ENCODE results near the gene AMN. TPM values are rescaled to one million over a fixed set of nuclear protein-coding genes. Genes with fewer than 3 reads are reported as not detected.

Gene AMN
- total RNA-seq, 1 experiment from 2014 or later = 0.03 TPM

GRCh38 chr14:102943979-102944378 is 21.5 kb downstream of the AMN start:
- DNase-seq (ENCODE audit: low spot score) = no peak

GRCh38 chr14:102944448-102945330 is 22.2 kb downstream of the AMN start:
- no peak for DNase-seq (ENCODE audit: low spot score)

GRCh38 chr14:102945346-102946130 is 23.1 kb downstream of the AMN start:
- DNase-seq (ENCODE audit: low spot score) = no peak

GRCh38 chr14:102947321-102948103 is 25.0 kb downstream of the AMN start:
- no peak for DNase-seq (ENCODE audit: low spot score)

GRCh38 chr14:102948698-102949061 is 26.2 kb downstream of the AMN start:
- no peak for DNase-seq (ENCODE audit: low spot score)

- DNase-seq (ENCODE audit: low spot score) = no peak
Observed at GRCh38 chr14:102949062-102949800, 26.8 kb downstream of the AMN start.

- no peak for DNase-seq (ENCODE audit: low spot score)
Observed at GRCh38 chr14:102949801-102950451, 27.5 kb downstream of the AMN start.

GRCh38 chr14:102951034-102951433 is 28.6 kb downstream of the AMN start:
- DNase-seq (ENCODE audit: low spot score) = no peak

GRCh38 chr14:102951799-102952198 is 29.3 kb downstream of the AMN start:
- peak; percentile 55 for DNase-seq (ENCODE audit: low spot score)

- no peak for DNase-seq (ENCODE audit: low spot score)
Observed at GRCh38 chr14:102952276-102952675, 29.8 kb downstream of the AMN start.

GRCh38 chr14:102953100-102953499 is 30.6 kb downstream of the AMN start:
- no peak for DNase-seq (ENCODE audit: low spot score)

- no peak for DNase-seq (ENCODE audit: low spot score)
Observed at GRCh38 chr14:102954081-102954789, 31.8 kb downstream of the AMN start.

- DNase-seq (ENCODE audit: low spot score) = no peak
Observed at GRCh38 chr14:102955636-102956408, 33.4 kb downstream of the AMN start.

GRCh38 chr14:102957222-102957621 is 34.8 kb downstream of the AMN start:
- no peak for DNase-seq (ENCODE audit: low spot score)

GRCh38 chr14:102958461-102958860 is 36.0 kb downstream of the AMN start:
- no peak for DNase-seq (ENCODE audit: low spot score)

- no peak for DNase-seq (ENCODE audit: low spot score)
Observed at GRCh38 chr14:102962111-102962627, 39.7 kb downstream of the AMN start.

GRCh38 chr14:102964152-102964730 is 41.8 kb downstream of the AMN start:
- no peak for DNase-seq (ENCODE audit: low spot score)

- no peak for DNase-seq (ENCODE audit: low spot score)
Observed at GRCh38 chr14:102965282-102965681, 42.8 kb downstream of the AMN start.
